Endothelial cell (in vitro differentiated cells): ENCODE measurements around the gene CSNK1A1. TPM values are rescaled to one million over a fixed set of nuclear protein-coding genes. Genes with fewer than 3 reads are reported as not detected.
"Not testable (repeated sequence)": the region's sequence is repeated elsewhere in the genome, so short reads cannot be mapped to it uniquely, and the experiment has no call there.

ENCODE experiments used
- DNase-seq: peaks from one replicate; pipeline ENCODE4 v3.0.0; 2021; ENCODE audit warnings: low spot score
- H3K27ac Mint-ChIP-seq: one replicate; pipeline ENCODE4 v1.8.0; 2021; ENCODE audit warnings: mixed read lengths, inconsistent platforms; ENCODE audit not compliant: unreplicated experiment
- H3K27me3 Mint-ChIP-seq: one replicate; pipeline ENCODE4 v1.8.0; 2021; ENCODE audit warnings: mild to moderate bottlenecking, moderate library complexity, mixed read lengths, inconsistent platforms; ENCODE audit not compliant: unreplicated experiment
- H3K36me3 Mint-ChIP-seq: one replicate; pipeline ENCODE4 v1.8.0; 2021; ENCODE audit warnings: mild to moderate bottlenecking, low read depth, mixed read lengths, inconsistent platforms; ENCODE audit not compliant: unreplicated experiment
- H3K4me1 Mint-ChIP-seq: one replicate; pipeline ENCODE4 v1.8.0; 2021; ENCODE audit warnings: mild to moderate bottlenecking, mixed read lengths, inconsistent platforms; ENCODE audit not compliant: unreplicated experiment
- H3K4me3 Mint-ChIP-seq: one replicate; pipeline ENCODE4 v1.8.0; 2021; ENCODE audit warnings: mild to moderate bottlenecking, mixed read lengths, inconsistent platforms; ENCODE audit not compliant: unreplicated experiment
- H3K9me3 Mint-ChIP-seq: one replicate; pipeline ENCODE4 v1.8.0; 2021; ENCODE audit warnings: mixed read lengths, inconsistent platforms; ENCODE audit not compliant: unreplicated experiment
- long read RNA-seq: library from polyadenylated mRNA; unstranded; transcript quantifications from one replicate; pipeline ENCODE4 v2.0.0, GENCODE V29; 2020; ENCODE audit not compliant: unreplicated experiment
- total RNA-seq: library from RNA; stranded (reverse); fragmentation: NEBNext Ultra II Directional; extraction: Animal tissue kit (Norgen Biotek cat#: 25700); gene quantifications from one replicate; pipeline ENCODE4 v1.2.1, GENCODE V29; 2021; ENCODE audit not compliant: unreplicated experiment
- TF ChIP-seq, protein P1 (sequence below): fragments of 200-600 bp; sonication (generic); IDR thresholded peaks from one replicate; pipeline ENCODE4 v1.5.0; 2021; ENCODE audit warnings: antibody characterized with exemption; ENCODE audit not compliant: unreplicated experiment

Gene CSNK1A1
- total RNA-seq, result 242 TPM
- long read RNA-seq, full-length matches to known transcripts, result 98 of 135 reads
- long read RNA-seq, partial matches to known transcripts, result 16 of 135 reads
- long read RNA-seq, other reads (novel, unspliced or antisense), result 21 of 135 reads

DNA sequence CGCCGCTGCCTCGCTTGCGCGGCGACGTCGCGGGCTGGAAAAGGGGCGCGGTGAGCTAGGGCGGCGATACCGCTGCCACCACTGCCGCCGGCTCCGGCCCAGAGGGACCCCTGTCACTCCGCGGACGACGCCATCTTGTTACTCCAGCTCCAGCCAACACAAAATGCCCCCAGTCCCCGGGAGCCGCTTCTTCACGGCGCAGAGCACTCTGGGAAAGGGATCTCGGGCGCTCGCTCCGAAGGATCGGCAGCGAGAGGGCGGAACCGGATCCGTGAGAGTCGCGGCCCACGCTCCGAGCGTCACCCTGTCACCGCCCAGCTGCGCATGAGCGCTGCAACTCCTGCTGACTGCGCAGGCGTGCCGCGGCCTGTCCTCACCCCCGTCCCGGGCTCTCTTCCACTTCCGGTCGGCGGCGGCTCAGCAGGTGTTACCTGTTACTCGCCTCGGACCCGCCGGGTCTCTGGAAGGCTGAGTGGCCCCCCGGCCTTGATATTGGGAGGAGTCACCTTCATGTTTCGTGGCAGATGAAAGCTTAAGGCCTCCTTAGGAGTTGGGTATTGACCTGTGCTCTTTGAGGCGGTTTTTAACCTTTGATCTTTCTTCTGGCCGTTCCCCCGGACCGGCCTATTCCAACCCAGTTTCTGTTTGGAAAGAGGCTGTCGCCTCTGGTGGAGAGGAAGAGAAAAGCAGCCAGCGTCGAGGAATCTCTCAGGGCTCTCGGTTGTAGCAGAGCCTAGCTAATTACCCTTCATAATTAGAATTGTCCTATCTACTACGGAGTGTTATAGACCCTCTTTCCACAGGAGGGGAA is at the start of gene CSNK1A1:
CSNK1A1 (minus strand) TSS at position 213 of the 811 bp plus-strand sequence. CDS start 475 bp downstream, outside the sequence.
- TF ChIP-seq, protein P1, sequence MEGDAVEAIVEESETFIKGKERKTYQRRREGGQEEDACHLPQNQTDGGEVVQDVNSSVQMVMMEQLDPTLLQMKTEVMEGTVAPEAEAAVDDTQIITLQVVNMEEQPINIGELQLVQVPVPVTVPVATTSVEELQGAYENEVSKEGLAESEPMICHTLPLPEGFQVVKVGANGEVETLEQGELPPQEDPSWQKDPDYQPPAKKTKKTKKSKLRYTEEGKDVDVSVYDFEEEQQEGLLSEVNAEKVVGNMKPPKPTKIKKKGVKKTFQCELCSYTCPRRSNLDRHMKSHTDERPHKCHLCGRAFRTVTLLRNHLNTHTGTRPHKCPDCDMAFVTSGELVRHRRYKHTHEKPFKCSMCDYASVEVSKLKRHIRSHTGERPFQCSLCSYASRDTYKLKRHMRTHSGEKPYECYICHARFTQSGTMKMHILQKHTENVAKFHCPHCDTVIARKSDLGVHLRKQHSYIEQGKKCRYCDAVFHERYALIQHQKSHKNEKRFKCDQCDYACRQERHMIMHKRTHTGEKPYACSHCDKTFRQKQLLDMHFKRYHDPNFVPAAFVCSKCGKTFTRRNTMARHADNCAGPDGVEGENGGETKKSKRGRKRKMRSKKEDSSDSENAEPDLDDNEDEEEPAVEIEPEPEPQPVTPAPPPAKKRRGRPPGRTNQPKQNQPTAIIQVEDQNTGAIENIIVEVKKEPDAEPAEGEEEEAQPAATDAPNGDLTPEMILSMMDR, result peak; percentile 66
- DNase-seq, result peak; percentile 98
- H3K27me3 Mint-ChIP-seq, result peaks cover 11% of the 10 kb centered on the region
- peaks cover 29% of the 10 kb centered on the region for H3K4me1 Mint-ChIP-seq
- peak within 1 kb of the TSS; percentile 99 for H3K4me3 Mint-ChIP-seq
- peak within 1 kb of the TSS; percentile 100 for H3K27ac Mint-ChIP-seq
- no peaks in the 10 kb centered on the region for H3K9me3 Mint-ChIP-seq
- peaks cover 27% of the 10 kb centered on the region for H3K36me3 Mint-ChIP-seq

DNA sequence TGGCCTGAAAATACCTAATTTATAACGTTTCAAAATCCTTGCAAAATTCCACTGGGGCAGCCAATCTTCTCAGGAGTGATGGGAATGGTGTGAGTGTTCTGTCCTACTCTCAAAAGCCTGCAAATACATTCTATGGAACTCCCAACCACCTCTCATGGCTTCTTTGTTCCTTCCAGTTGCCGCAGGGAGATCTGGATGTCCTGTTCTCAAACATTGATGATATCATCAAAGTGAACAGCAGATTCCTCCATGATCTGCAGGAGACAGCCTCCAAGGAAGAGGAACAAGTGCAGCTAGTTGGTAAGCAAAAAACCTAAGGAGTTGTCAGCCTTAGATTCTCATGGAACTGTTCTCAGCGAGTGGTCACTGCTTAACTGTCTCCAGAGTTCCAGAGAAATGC is 49.7 kb upstream of the CSNK1A1 start:
- Mint-ChIP-seq H3K4me1 (peaks cover 7% of the 10 kb centered on the region), H3K4me3 (no peak overlapping the region), H3K9me3 (no peaks in the 10 kb centered on the region), H3K27me3 (peaks cover 4% of the 10 kb centered on the region), H3K27ac (no peak overlapping the region), H3K36me3 (peaks cover 4% of the 10 kb centered on the region)
- DNase-seq, result no peak
- TF ChIP-seq, protein P1, result no peak

DNA sequence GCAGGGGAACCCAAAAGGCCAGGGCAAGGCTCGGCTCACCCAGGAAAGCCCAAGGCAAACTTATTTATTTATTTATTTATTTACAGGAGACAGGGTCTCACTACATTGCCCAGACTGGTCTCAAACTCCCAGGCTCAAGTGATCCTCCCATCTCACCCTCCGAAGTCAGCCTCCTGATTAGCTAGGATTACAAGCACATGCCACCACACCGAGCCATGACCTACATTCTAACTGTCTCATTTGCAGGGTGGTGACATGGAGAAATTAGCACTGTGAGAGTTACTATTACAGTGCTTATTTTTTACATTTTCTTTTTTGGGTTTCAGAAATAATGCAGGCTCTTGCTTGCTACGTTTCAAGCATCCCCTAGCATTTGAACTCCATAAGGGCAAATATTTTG is 48.1 kb upstream of the CSNK1A1 start:
- no peak overlapping the region for H3K27ac Mint-ChIP-seq
- DNase-seq, result no peak
- peaks cover 7% of the 10 kb centered on the region for H3K4me1 Mint-ChIP-seq
- H3K36me3 Mint-ChIP-seq, result peaks cover 4% of the 10 kb centered on the region
- H3K9me3 Mint-ChIP-seq, result no peaks in the 10 kb centered on the region
- TF ChIP-seq, protein P1, result no peak
- H3K27me3 Mint-ChIP-seq, result peaks cover 3% of the 10 kb centered on the region
- no peak overlapping the region for H3K4me3 Mint-ChIP-seq

DNA sequence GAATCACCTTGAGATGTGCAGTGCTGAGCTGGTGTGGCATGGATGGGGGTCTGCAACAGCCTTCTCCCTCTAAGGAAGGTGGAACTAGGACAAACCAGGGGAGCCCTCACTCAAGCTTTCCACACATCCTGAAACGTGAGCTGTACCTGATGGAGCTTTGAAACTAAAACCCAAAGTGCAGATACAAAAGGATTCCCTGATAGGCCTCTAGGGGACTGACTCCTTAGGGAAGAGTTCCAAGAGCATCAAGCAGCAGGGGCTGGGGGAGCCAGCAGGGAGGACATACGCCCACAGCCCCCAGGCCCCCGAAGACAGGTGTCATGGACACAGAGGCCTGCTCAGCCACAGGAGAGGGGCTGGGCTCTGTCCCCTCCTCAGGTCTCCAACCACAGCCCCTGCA is 47.7 kb upstream of the CSNK1A1 start:
- TF ChIP-seq, protein P1, result no peak
- Mint-ChIP-seq H3K9me3 (no peaks in the 10 kb centered on the region), H3K4me3 (no peak overlapping the region), H3K4me1 (peaks cover 7% of the 10 kb centered on the region), H3K27me3 (peaks cover 3% of the 10 kb centered on the region), H3K27ac (no peak overlapping the region), H3K36me3 (peaks cover 4% of the 10 kb centered on the region)
- DNase-seq, result no peak

DNA sequence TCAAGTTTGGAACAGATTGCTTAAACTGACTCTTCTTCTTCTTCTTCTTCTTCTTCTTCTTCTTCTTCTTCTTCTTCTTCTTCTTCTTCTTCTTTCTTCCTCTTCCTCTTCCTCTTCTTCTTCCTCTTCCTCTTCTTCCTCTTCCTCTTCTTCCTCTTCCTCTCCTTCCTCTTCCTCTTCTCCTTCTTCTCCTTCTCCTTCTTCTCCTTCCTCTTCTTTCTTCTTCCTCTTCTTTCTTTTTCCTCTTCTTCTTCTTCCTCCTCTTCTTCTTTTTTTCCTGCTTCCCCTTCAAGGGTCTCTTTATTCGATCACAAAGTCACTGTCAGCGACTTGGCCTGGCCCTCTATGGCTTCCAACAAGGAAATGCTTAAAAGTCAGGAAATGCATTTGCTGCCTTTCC is 47.0 kb upstream of the CSNK1A1 start:
- H3K9me3 Mint-ChIP-seq, H3K36me3 Mint-ChIP-seq, DNase-seq, H3K4me3 Mint-ChIP-seq, H3K4me1 Mint-ChIP-seq, H3K27me3 Mint-ChIP-seq: not testable (repeated sequence)
- peak overlapping the region; percentile 44 for H3K27ac Mint-ChIP-seq
